GM10266 (cell line): ENCODE measurements around the gene TOMM5.

Experiments used
- DNase-seq: peaks from one replicate; pipeline ENCODE4 v3.0.0; 2012; ENCODE audit errors: extremely low spot score
- CTCF ChIP-seq: IDR thresholded peaks from 2 replicates; pipeline ENCODE4 v1.5.1; 2012; ENCODE audit warnings: mild to moderate bottlenecking, low read depth; ENCODE audit not compliant: control insufficient read depth, insufficient read depth; ENCODE audit errors: missing control alignments

Gene TOMM5

GRCh38 chr9:37564916-37565315 is 27.5 kb downstream of the TOMM5 start:
- DNase-seq, result no peak
- TF ChIP-seq CTCF, result no peak

GRCh38 chr9:37563806-37564513 is 28.4 kb downstream of the TOMM5 start:
- no peak for TF ChIP-seq CTCF
- no peak for DNase-seq

GRCh38 chr9:37562826-37563225 is 29.6 kb downstream of the TOMM5 start:
- no peak for DNase-seq
- no peak for TF ChIP-seq CTCF

DNA sequence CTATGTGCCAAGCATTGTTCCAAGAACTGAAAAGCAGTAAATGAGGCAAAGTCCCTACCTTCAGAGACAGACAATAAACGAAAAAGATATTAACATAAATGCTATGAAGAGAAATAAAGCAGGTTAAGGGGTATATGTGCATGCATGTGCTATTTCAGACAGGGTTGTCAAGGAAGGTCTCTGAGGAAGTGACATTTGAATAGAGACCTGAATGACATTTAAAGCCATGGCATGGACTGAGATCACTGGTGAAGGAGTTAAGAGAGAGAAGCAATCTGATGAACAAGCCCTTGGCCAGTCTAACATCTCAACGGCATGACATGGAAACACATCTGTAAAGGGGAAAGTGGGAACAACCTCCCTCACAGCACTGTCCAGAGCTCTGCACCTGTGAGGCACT is 30.7 kb downstream of the TOMM5 start:
- no peak for DNase-seq
- no peak for TF ChIP-seq CTCF

- DNase-seq, result no peak
- no peak for TF ChIP-seq CTCF
Measured at GRCh38 chr9:37559855-37560592, 32.4 kb downstream of the TOMM5 start.

- no peak for DNase-seq
- no peak for TF ChIP-seq CTCF
Measured at GRCh38 chr9:37559125-37559524, 33.3 kb downstream of the TOMM5 start.

GRCh38 chr9:37555786-37556185 is 36.6 kb downstream of the TOMM5 start:
- no peak for DNase-seq
- TF ChIP-seq CTCF, result no peak
